ENCODE measurements around the gene MINDY2. TPM values are rescaled to one million over a fixed set of nuclear protein-coding genes. Genes with fewer than 3 reads are reported as not detected.

Gene MINDY2
- total and polyA plus RNA-seq, 9 of the 15 experiments (the other 6 are each of a cell fraction or from before 2014, with no cell fraction given), result 2.4 to 15.3 (median 7.2) TPM

GRCh38 chr15:58770857-58771620, at the start of gene MINDY2 (continued):
- TF ChIP-seq, protein P1, sequence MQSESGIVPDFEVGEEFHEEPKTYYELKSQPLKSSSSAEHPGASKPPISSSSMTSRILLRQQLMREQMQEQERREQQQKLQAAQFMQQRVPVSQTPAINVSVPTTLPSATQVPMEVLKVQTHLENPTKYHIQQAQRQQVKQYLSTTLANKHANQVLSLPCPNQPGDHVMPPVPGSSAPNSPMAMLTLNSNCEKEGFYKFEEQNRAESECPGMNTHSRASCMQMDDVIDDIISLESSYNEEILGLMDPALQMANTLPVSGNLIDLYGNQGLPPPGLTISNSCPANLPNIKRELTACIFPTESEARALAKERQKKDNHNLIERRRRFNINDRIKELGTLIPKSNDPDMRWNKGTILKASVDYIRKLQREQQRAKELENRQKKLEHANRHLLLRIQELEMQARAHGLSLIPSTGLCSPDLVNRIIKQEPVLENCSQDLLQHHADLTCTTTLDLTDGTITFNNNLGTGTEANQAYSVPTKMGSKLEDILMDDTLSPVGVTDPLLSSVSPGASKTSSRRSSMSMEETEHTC (IDR thresholded peaks at IDR 0.05), result 0 out of 2 replicates have a peak, but pooled peaks have one; percentile 35
- TF ChIP-seq E2F3 (CRISPR knock-in tag; IDR thresholded peaks at IDR 0.05) (0 out of 2 replicates have a peak, but pooled peaks have one; percentile 44), YY1 (IDR thresholded peaks at IDR 0.05; ENCODE audit: borderline replicate concordance in 1 of 3, control insufficient read depth in 1 of 3, extremely low read depth in 1 of 3, insufficient read depth in 3 of 3, insufficient read length in 1 of 3, insufficient replicate concordance in 2 of 3, low read depth in 1 of 3, low read length in 2 of 3) (peak; percentile 80 to 95 (median 95)), HMGN3 (IDR thresholded peaks at IDR 0.05; ENCODE audit: borderline replicate concordance, extremely low read depth, insufficient read length, low read depth, low read length) (peak; percentile 97), POLR3A (IDR thresholded peaks at IDR 0.05; ENCODE audit: borderline replicate concordance, extremely low read depth, insufficient read depth, insufficient read length) (no peak), CC2D1A (IDR thresholded peaks at IDR 0.05) (no peak), GATAD2B (IDR thresholded peaks at IDR 0.05; ENCODE audit: borderline replicate concordance) (no peak), MAZ (CRISPR knock-in tag; conservative IDR thresholded peaks at IDR 0.05 in 1 of 2, IDR thresholded peaks at IDR 0.05 in 1 of 2) (peak; percentile 67 to 71; a peak in 3 of 4 replicates), SIN3A (IDR thresholded peaks at IDR 0.05; ENCODE audit: borderline replicate concordance in 2 of 2, control insufficient read depth in 1 of 2, low read depth in 2 of 2, low read length in 2 of 2) (peak; percentile 50 to 85; a peak in 3 of 4 replicates), KDM4B (IDR thresholded peaks at IDR 0.05; ENCODE audit: borderline replicate concordance in 2 of 2, low read depth in 1 of 2) (peak in 1 of 2 experiments; percentile 60; a peak in 1 of 4 replicates), GABPA (tag; conservative IDR thresholded peaks at IDR 0.05; ENCODE audit: low read depth) (peak; percentile 92), ARID2 (IDR thresholded peaks at IDR 0.05) (no peak), GABPB1 (CRISPR knock-in tag; IDR thresholded peaks at IDR 0.05) (peak; percentile 90), ZNF197 (CRISPR knock-in tag; IDR thresholded peaks at IDR 0.05; ENCODE audit: low read depth) (peak; percentile 1), RAD21 (CRISPR knock-in tag; conservative IDR thresholded peaks at IDR 0.05 in 1 of 2, IDR thresholded peaks at IDR 0.05 in 1 of 2) (peak; percentile 14 to 34; a peak in 2 of 4 replicates), PHF21A (IDR thresholded peaks at IDR 0.05; ENCODE audit: borderline replicate concordance, low read depth) (0 out of 2 replicates have a peak, but pooled peaks have one; percentile 6), CBX1 (IDR thresholded peaks at IDR 0.05; ENCODE audit: low read depth) (0 out of 2 replicates have a peak, but pooled peaks have one; percentile 39), ZNF764 (CRISPR knock-in tag; IDR thresholded peaks at IDR 0.05; ENCODE audit: low read depth) (peak; percentile 81), CTCF (IDR thresholded peaks at IDR 0.05 in 2 of 3, conservative IDR thresholded peaks at IDR 0.05 in 1 of 3; ENCODE audit: insufficient read depth in 2 of 3, low read depth in 1 of 3, low read length in 3 of 3) (peak; percentile 45 to 65 (median 58))
- TF ChIP-seq, protein P2, sequence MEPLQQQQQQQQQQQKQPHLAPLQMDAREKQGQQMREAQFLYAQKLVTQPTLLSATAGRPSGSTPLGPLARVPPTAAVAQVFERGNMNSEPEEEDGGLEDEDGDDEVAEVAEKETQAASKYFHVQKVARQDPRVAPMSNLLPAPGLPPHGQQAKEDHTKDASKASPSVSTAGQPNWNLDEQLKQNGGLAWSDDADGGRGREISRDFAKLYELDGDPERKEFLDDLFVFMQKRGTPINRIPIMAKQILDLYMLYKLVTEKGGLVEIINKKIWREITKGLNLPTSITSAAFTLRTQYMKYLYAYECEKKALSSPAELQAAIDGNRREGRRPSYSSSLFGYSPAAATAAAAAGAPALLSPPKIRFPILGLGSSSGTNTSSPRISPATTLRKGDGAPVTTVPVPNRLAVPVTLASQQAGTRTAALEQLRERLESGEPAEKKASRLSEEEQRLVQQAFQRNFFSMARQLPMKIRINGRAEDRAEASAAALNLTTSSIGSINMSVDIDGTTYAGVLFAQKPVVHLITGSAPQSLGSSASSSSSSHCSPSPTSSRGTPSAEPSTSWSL (CRISPR knock-in tag; IDR thresholded peaks at IDR 0.05; ENCODE audit: borderline replicate concordance), result 0 out of 2 replicates have a peak, but pooled peaks have one; percentile 42

Data from K562 (cell line).